Type B pancreatic cell (in vitro differentiated cells): Measurements from ENCODE around the gene TRA2B. TPM values are rescaled to one million over a fixed set of nuclear protein-coding genes. Genes with fewer than 3 reads are reported as not detected.
A peak's percentile ranks its signal among the peaks of the same experiment; 100 is the strongest.

Source experiments
- DNase-seq: peaks from one replicate; pipeline ENCODE4 v3.0.0; 2021; ENCODE audit warnings: mixed read lengths; ENCODE audit not compliant: unreplicated experiment; ENCODE audit errors: extremely low spot score
- H3K27ac Mint-ChIP-seq: 2 replicates; pipeline ENCODE4 v1.8.0; 2021; ENCODE audit warnings: mild to moderate bottlenecking, mixed read lengths
- H3K27me3 Mint-ChIP-seq: 2 replicates; pipeline ENCODE4 v1.8.0; 2021; ENCODE audit warnings: mixed read lengths
- H3K36me3 Mint-ChIP-seq: 2 replicates; pipeline ENCODE4 v1.8.0; 2021; ENCODE audit warnings: mixed read lengths
- H3K4me1 Mint-ChIP-seq: one replicate; pipeline ENCODE4 v1.8.0; 2021; ENCODE audit warnings: mixed read lengths; ENCODE audit not compliant: unreplicated experiment
- H3K4me3 Mint-ChIP-seq: 2 replicates; pipeline ENCODE4 v1.8.0; 2021; ENCODE audit warnings: mild to moderate bottlenecking, mixed read lengths
- H3K9me3 Mint-ChIP-seq: 2 replicates; pipeline ENCODE4 v1.8.0; 2021; ENCODE audit warnings: mixed read lengths
- CTCF ChIP-seq: fragments of 200-600 bp; sonication (generic); conservative IDR thresholded peaks from 2 replicates; pipeline ENCODE4 v1.5.0; 2021; ENCODE audit warnings: antibody characterized with exemption, mild to moderate bottlenecking
- total RNA-seq: library from RNA; stranded (reverse); gene quantifications from 2 replicates; pipeline ENCODE4 v1.2.1, GENCODE V29; 2021; ENCODE audit warnings: low replicate concordance

The TRA2B gene
- total RNA-seq, 1 donor from 2014 or later: 205 TPM

- peak overlapping the region; percentile 48 for H3K4me3 Mint-ChIP-seq
These were observed 12.9 kb upstream of the TRA2B start for GRCh38 chr3:185950728-185951127.

GRCh38 chr3:185949515-185949914, 11.7 kb upstream of the TRA2B start:
- DNase-seq: no peak
- Mint-ChIP-seq H3K4me1 (no peaks in the 10 kb centered on the region), H3K27me3 (peaks cover 8% of the 10 kb centered on the region), H3K27ac (peak overlapping the region; percentile 92), H3K36me3 (peaks cover 4% of the 10 kb centered on the region), H3K9me3 (peaks cover 4% of the 10 kb centered on the region), H3K4me3 (no peak overlapping the region)
- TF ChIP-seq CTCF: no peak

More at GRCh38 chr3:185950728-185951127, 12.9 kb upstream of the TRA2B start:
- peaks cover 4% of the 10 kb centered on the region for H3K9me3 Mint-ChIP-seq
- H3K4me1 Mint-ChIP-seq: no peaks in the 10 kb centered on the region
- peaks cover 4% of the 10 kb centered on the region for H3K36me3 Mint-ChIP-seq
- no peak for TF ChIP-seq CTCF
- peak overlapping the region; percentile 92 for H3K27ac Mint-ChIP-seq
- no peak for DNase-seq
- peaks cover 8% of the 10 kb centered on the region for H3K27me3 Mint-ChIP-seq

GRCh38 chr3:185948292-185948691, 10.5 kb upstream of the TRA2B start:
- peaks cover 4% of the 10 kb centered on the region for H3K9me3 Mint-ChIP-seq
- H3K4me3 Mint-ChIP-seq: no peak overlapping the region
- TF ChIP-seq CTCF: no peak
- H3K4me1 Mint-ChIP-seq: no peaks in the 10 kb centered on the region
- peaks cover 8% of the 10 kb centered on the region for H3K27me3 Mint-ChIP-seq
- H3K36me3 Mint-ChIP-seq: peaks cover 4% of the 10 kb centered on the region
- no peak overlapping the region for H3K27ac Mint-ChIP-seq
- DNase-seq: no peak

- peak overlapping the region; percentile 90 for H3K27ac Mint-ChIP-seq
- TF ChIP-seq CTCF: peak; percentile 61
- DNase-seq: no peak
- no peak overlapping the region for H3K4me3 Mint-ChIP-seq
- H3K36me3 Mint-ChIP-seq: no peaks in the 10 kb centered on the region
- H3K27me3 Mint-ChIP-seq: peaks cover 4% of the 10 kb centered on the region
- H3K9me3 Mint-ChIP-seq: no peaks in the 10 kb centered on the region
- peaks cover 5% of the 10 kb centered on the region for H3K4me1 Mint-ChIP-seq
These were observed 5.9 kb upstream of the TRA2B start for GRCh38 chr3:185943760-185944106.

- peak; percentile 82 for DNase-seq
- peak; percentile 99 for TF ChIP-seq CTCF
- H3K4me1 Mint-ChIP-seq: peaks cover 7% of the 10 kb centered on the region
- peaks cover 2% of the 10 kb centered on the region for H3K36me3 Mint-ChIP-seq
- peak overlapping the region; percentile 90 for H3K27ac Mint-ChIP-seq
- peak overlapping the region; percentile 36 for H3K4me3 Mint-ChIP-seq
- H3K9me3 Mint-ChIP-seq: peaks cover 3% of the 10 kb centered on the region
- H3K27me3 Mint-ChIP-seq: peaks cover 4% of the 10 kb centered on the region
These were observed 5.3 kb upstream of the TRA2B start for GRCh38 chr3:185942907-185943759.
